Activated T-cell treated with anti-CD3 and anti-CD28 coated beads, Interleukin-2, amount 50 U/mL, for 4 hours (primary cell): ENCODE measurements around the gene DIMT1. TPM values are rescaled to one million over a fixed set of nuclear protein-coding genes. Genes with fewer than 3 reads are reported as not detected.

Experiments used
- ATAC-seq, 2 donors: fragments of 200-7000 bp; cut with Tn5 transposase; one replicate each; pipeline ENCODE4 v1.10.0; 2021
- DNase-seq: peaks from one replicate; pipeline ENCODE4 v3.0.0-alpha.2; 2020
- H3K27me3 Mint-ChIP-seq: one replicate; pipeline ENCODE4 v1.8.0; 2021; ENCODE audit warnings: low read depth, mixed read lengths
- H3K36me3 Mint-ChIP-seq: one replicate; pipeline ENCODE4 v1.8.0; 2022; ENCODE audit warnings: mixed read lengths; ENCODE audit not compliant: insufficient read depth
- H3K4me1 Mint-ChIP-seq: one replicate; pipeline ENCODE4 v1.8.0; 2021; ENCODE audit warnings: low read depth, mixed read lengths
- H3K4me3 Mint-ChIP-seq: one replicate; pipeline ENCODE4 v1.8.0; 2021; ENCODE audit warnings: mild to moderate bottlenecking, moderate library complexity, mixed read lengths
- H3K9me3 Mint-ChIP-seq: one replicate; pipeline ENCODE4 v1.8.0; 2021; ENCODE audit warnings: mixed read lengths
- total RNA-seq, 3 donors: library from RNA; stranded (reverse); gene quantifications; one replicate each; pipeline ENCODE4 v1.2.1, GENCODE V29; 2021

DIMT1 gene
- total RNA-seq, 3 donors from 2014 or later = 85.4 to 94.4 (median 93.4) TPM

GRCh38 chr5:62385816-62386400 lies 17.8 kb downstream of the DIMT1 start:
- no peaks in the 10 kb centered on the region for H3K9me3 Mint-ChIP-seq
- DNase-seq = no peak
- H3K27me3 Mint-ChIP-seq = no peaks in the 10 kb centered on the region
- no peak for ATAC-seq
- no peaks in the 10 kb centered on the region for H3K4me1 Mint-ChIP-seq
- H3K4me3 Mint-ChIP-seq = no peak overlapping the region
- H3K36me3 Mint-ChIP-seq = peaks cover 16% of the 10 kb centered on the region

GRCh38 chr5:62385131-62385530 lies 18.6 kb downstream of the DIMT1 start:
- Mint-ChIP-seq H3K36me3 (peaks cover 19% of the 10 kb centered on the region), H3K4me1 (no peaks in the 10 kb centered on the region), H3K27me3 (no peaks in the 10 kb centered on the region), H3K9me3 (no peaks in the 10 kb centered on the region), H3K4me3 (no peak overlapping the region)
- ATAC-seq (no peak), DNase-seq (no peak)

GRCh38 chr5:62376064-62376463 lies 27.6 kb downstream of the DIMT1 start:
- DNase-seq = no peak
- Mint-ChIP-seq H3K4me3 (no peak overlapping the region), H3K27me3 (no peaks in the 10 kb centered on the region), H3K4me1 (no peaks in the 10 kb centered on the region), H3K9me3 (no peaks in the 10 kb centered on the region), H3K36me3 (peaks cover 28% of the 10 kb centered on the region)
- no peak for ATAC-seq

GRCh38 chr5:62375627-62376026 lies 28.1 kb downstream of the DIMT1 start:
- Mint-ChIP-seq H3K36me3 (peaks cover 27% of the 10 kb centered on the region), H3K4me1 (peaks cover 1% of the 10 kb centered on the region), H3K4me3 (no peak overlapping the region), H3K27me3 (no peaks in the 10 kb centered on the region), H3K9me3 (no peaks in the 10 kb centered on the region)
- DNase-seq = no peak
- no peak for ATAC-seq

GRCh38 chr5:62374090-62374489 lies 29.6 kb downstream of the DIMT1 start:
- ATAC-seq (no peak), DNase-seq (no peak)
- peaks cover 5% of the 10 kb centered on the region for H3K4me1 Mint-ChIP-seq
- no peaks in the 10 kb centered on the region for H3K9me3 Mint-ChIP-seq
- peaks cover 24% of the 10 kb centered on the region for H3K36me3 Mint-ChIP-seq
- no peaks in the 10 kb centered on the region for H3K27me3 Mint-ChIP-seq
- no peak overlapping the region for H3K4me3 Mint-ChIP-seq

GRCh38 chr5:62373382-62373781 lies 30.3 kb downstream of the DIMT1 start:
- no peaks in the 10 kb centered on the region for H3K9me3 Mint-ChIP-seq
- H3K4me1 Mint-ChIP-seq = peaks cover 8% of the 10 kb centered on the region
- DNase-seq (no peak), ATAC-seq (no peak)
- H3K27me3 Mint-ChIP-seq = no peaks in the 10 kb centered on the region
- H3K36me3 Mint-ChIP-seq = peaks cover 26% of the 10 kb centered on the region
- no peak overlapping the region for H3K4me3 Mint-ChIP-seq

- DNase-seq (no peak), ATAC-seq (no peak)
- H3K4me3 Mint-ChIP-seq = no peak overlapping the region
- H3K9me3 Mint-ChIP-seq = no peaks in the 10 kb centered on the region
- peaks cover 8% of the 10 kb centered on the region for H3K4me1 Mint-ChIP-seq
- H3K36me3 Mint-ChIP-seq = peaks cover 19% of the 10 kb centered on the region
- no peaks in the 10 kb centered on the region for H3K27me3 Mint-ChIP-seq
Observed at GRCh38 chr5:62372600-62372999, 31.1 kb downstream of the DIMT1 start.

- peaks cover 24% of the 10 kb centered on the region for H3K36me3 Mint-ChIP-seq
Observed at GRCh38 chr5:62371409-62371808, 32.3 kb downstream of the DIMT1 start.

GRCh38 chr5:62369039-62369438 lies 34.7 kb downstream of the DIMT1 start:
- Mint-ChIP-seq H3K9me3 (no peaks in the 10 kb centered on the region), H3K4me3 (no peak overlapping the region), H3K4me1 (peaks cover 8% of the 10 kb centered on the region), H3K27me3 (no peaks in the 10 kb centered on the region), H3K36me3 (peaks cover 29% of the 10 kb centered on the region)
- DNase-seq (no peak), ATAC-seq (peak in 1 of 2 donors; percentile 40)

More at GRCh38 chr5:62371409-62371808, 32.3 kb downstream of the DIMT1 start:
- Mint-ChIP-seq H3K9me3 (no peaks in the 10 kb centered on the region), H3K4me3 (no peak overlapping the region), H3K4me1 (peaks cover 8% of the 10 kb centered on the region), H3K27me3 (no peaks in the 10 kb centered on the region)
- ATAC-seq = no peak
- no peak for DNase-seq

- Mint-ChIP-seq H3K9me3 (no peaks in the 10 kb centered on the region), H3K27me3 (no peaks in the 10 kb centered on the region), H3K4me3 (no peak overlapping the region), H3K36me3 (peaks cover 21% of the 10 kb centered on the region), H3K4me1 (no peaks in the 10 kb centered on the region)
- DNase-seq (no peak), ATAC-seq (no peak)
Observed at GRCh38 chr5:62362701-62363100, 41.0 kb downstream of the DIMT1 start.

- H3K4me3 Mint-ChIP-seq = no peak overlapping the region
- no peaks in the 10 kb centered on the region for H3K9me3 Mint-ChIP-seq
- DNase-seq = no peak
- peaks cover 17% of the 10 kb centered on the region for H3K36me3 Mint-ChIP-seq
- H3K27me3 Mint-ChIP-seq = no peaks in the 10 kb centered on the region
- ATAC-seq = peak; percentile 37 to 69
- peaks cover 6% of the 10 kb centered on the region for H3K4me1 Mint-ChIP-seq
Observed at GRCh38 chr5:62354028-62354874, 49.5 kb downstream of the DIMT1 start.

- Mint-ChIP-seq H3K27me3 (no peaks in the 10 kb centered on the region), H3K36me3 (peaks cover 20% of the 10 kb centered on the region)
Observed at GRCh38 chr5:62348723-62349481, 54.8 kb downstream of the DIMT1 start.

GRCh38 chr5:62347928-62348327 lies 55.8 kb downstream of the DIMT1 start:
- DNase-seq = no peak
- Mint-ChIP-seq H3K36me3 (peaks cover 29% of the 10 kb centered on the region), H3K4me1 (peaks cover 26% of the 10 kb centered on the region), H3K9me3 (no peaks in the 10 kb centered on the region), H3K27me3 (no peaks in the 10 kb centered on the region), H3K4me3 (no peak overlapping the region)
- ATAC-seq = no peak

More at GRCh38 chr5:62348723-62349481, 54.8 kb downstream of the DIMT1 start:
- Mint-ChIP-seq H3K4me1 (peaks cover 17% of the 10 kb centered on the region), H3K9me3 (no peaks in the 10 kb centered on the region), H3K4me3 (no peak overlapping the region)
- DNase-seq = no peak
- ATAC-seq = no peak

GRCh38 chr5:62346748-62347147 lies 57.0 kb downstream of the DIMT1 start:
- no peak for ATAC-seq
- no peak for DNase-seq
- H3K36me3 Mint-ChIP-seq = peaks cover 23% of the 10 kb centered on the region
- H3K4me3 Mint-ChIP-seq = no peak overlapping the region
- no peaks in the 10 kb centered on the region for H3K9me3 Mint-ChIP-seq
- peaks cover 35% of the 10 kb centered on the region for H3K4me1 Mint-ChIP-seq
- no peaks in the 10 kb centered on the region for H3K27me3 Mint-ChIP-seq
